Gastroesophageal sphincter (tissue), 3 donors: ENCODE results near the gene GNAO1.

Experiments used
- CTCF ChIP-seq, 4 experiments: fragments of 200-600 bp in 2 of 4; fragments of 450-650 bp in 2 of 4; sonication (generic) in 1 of 4; IDR thresholded peaks; one replicate each; pipeline ENCODE4 v1.5.1; 2017 to 2019; ENCODE audit warnings: antibody characterized with exemption in 4 of 4, mild to moderate bottlenecking in 2 of 4, moderate library complexity in 2 of 4
- POLR2A ChIP-seq, 2 donors: fragments of 450-650 bp; IDR thresholded peaks; one replicate each; pipeline ENCODE4 v1.6.1; 2017; ENCODE audit warnings: antibody characterized with exemption in 2 of 2, mild to moderate bottlenecking in 2 of 2, moderate library complexity in 1 of 2

DNA sequence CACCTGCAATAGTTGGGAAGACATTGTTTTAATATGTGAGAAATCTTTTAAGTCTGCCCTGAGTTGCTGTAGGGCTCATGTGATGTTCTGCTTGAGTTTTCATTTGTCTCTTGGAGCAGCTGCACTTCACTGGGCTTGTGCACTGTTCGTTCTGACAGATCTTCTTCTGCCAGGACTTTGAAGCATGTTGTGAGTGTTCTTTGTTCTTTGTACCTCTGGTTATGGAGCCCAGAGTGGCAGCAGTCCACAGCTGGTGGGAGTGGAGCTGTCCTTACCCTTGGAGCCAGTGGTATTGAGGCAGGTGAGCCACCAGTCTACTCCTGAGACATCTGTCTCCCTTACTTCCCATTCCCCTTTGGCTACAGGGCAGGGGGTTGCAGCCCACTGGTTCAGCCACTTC is 64.6 kb downstream of the GNAO1 start:
- TF ChIP-seq POLR2A (IDR thresholded peaks at IDR 0.05) (no peak), CTCF (IDR thresholded peaks at IDR 0.05) (no peak)
